NB4 (cell line): ENCODE results near the gene BDKRB2.
"Not testable (repeated sequence)": the region's sequence is repeated elsewhere in the genome, so short reads cannot be mapped to it uniquely, and the experiment has no call there.

Source experiments
- CTCF ChIP-seq: IDR thresholded peaks from one replicate; pipeline ENCODE4 v1.5.1; 2012; ENCODE audit warnings: low read depth, low read length
- MAX ChIP-seq: IDR thresholded peaks from 2 replicates; pipeline ENCODE4 v1.6.1; 2011; ENCODE audit warnings: low read depth, low read length
- MYC ChIP-seq: IDR thresholded peaks from 2 replicates; pipeline ENCODE4 v1.6.1; 2011; ENCODE audit warnings: low read depth, low read length
- POLR2A ChIP-seq: IDR thresholded peaks from 2 replicates; pipeline ENCODE4 v1.6.1; 2011; ENCODE audit warnings: mild to moderate bottlenecking; ENCODE audit not compliant: insufficient read length; ENCODE audit errors: extremely low read depth

GRCh38 chr14:96245074-96245473, 40.4 kb downstream of the BDKRB2 start:
- not testable (repeated sequence) for TF ChIP-seq CTCF, POLR2A, MAX, MYC
